Astrocyte of the cerebellum (primary cell): ENCODE results near the gene TNNC1.

Experiments
- DNase-seq: peaks from one replicate; pipeline ENCODE4 v3.0.0-alpha.2; 2011; ENCODE audit warnings: low read depth
- H3K4me3 ChIP-seq: 2 replicates; pipeline ENCODE4 v1.5.1; 2011; ENCODE audit warnings: mild to moderate bottlenecking, low read depth, low read length, moderate library complexity
- in situ Hi-C: cut with HindIII; loops from 2 replicates; pipeline ENCODE4 v1.10.0; 2017; ENCODE audit warnings: low sequenced_read_pairs
- TF ChIP-seq, protein P1 (sequence below): IDR thresholded peaks from 2 replicates; pipeline ENCODE4 v1.5.1; 2012; ENCODE audit warnings: low read length, low read depth, moderate library complexity, mild to moderate bottlenecking; ENCODE audit errors: missing control alignments

TNNC1 gene

DNA sequence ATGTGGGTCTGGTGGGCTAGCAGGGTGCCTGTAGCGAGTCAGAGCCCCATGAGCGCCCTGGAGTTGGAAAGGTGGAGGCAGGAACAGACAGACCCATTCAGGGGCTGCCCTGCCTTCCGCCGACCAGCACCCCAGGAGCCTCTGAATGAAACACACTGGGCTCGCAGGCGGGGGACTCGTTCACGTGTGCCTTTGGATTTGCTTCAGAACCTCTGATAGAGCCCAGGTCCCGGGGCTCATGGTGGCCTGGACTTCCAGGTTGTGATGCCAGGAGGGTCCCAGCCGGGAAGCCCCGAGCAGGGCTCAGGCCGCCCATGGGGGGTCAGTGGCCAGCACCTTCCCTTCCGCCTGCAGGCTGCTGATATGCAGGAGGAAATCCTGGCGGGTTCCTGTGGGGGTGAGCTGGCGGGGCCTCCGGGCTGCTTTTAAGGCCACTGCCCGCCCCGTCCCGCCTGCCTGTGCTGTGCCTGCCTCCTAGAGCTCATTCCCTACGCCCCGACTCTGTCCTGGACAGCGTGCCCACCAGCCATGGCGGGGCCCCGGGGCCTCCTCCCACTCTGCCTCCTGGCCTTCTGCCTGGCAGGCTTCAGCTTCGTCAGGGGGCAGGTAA, 41.1 kb upstream of the TNNC1 start, which contains the start of gene STAB1:
Gene STAB1, plus strand, starts transcription at position 453 of the 610 bp plus-strand sequence. Its CDS starts 76 bp downstream, at position 529.
- TF ChIP-seq, protein P1, sequence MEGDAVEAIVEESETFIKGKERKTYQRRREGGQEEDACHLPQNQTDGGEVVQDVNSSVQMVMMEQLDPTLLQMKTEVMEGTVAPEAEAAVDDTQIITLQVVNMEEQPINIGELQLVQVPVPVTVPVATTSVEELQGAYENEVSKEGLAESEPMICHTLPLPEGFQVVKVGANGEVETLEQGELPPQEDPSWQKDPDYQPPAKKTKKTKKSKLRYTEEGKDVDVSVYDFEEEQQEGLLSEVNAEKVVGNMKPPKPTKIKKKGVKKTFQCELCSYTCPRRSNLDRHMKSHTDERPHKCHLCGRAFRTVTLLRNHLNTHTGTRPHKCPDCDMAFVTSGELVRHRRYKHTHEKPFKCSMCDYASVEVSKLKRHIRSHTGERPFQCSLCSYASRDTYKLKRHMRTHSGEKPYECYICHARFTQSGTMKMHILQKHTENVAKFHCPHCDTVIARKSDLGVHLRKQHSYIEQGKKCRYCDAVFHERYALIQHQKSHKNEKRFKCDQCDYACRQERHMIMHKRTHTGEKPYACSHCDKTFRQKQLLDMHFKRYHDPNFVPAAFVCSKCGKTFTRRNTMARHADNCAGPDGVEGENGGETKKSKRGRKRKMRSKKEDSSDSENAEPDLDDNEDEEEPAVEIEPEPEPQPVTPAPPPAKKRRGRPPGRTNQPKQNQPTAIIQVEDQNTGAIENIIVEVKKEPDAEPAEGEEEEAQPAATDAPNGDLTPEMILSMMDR, result no peak
- in situ Hi-C loops, result no loop called here
- no peak within 1 kb of the TSS for H3K4me3 ChIP-seq

DNA sequence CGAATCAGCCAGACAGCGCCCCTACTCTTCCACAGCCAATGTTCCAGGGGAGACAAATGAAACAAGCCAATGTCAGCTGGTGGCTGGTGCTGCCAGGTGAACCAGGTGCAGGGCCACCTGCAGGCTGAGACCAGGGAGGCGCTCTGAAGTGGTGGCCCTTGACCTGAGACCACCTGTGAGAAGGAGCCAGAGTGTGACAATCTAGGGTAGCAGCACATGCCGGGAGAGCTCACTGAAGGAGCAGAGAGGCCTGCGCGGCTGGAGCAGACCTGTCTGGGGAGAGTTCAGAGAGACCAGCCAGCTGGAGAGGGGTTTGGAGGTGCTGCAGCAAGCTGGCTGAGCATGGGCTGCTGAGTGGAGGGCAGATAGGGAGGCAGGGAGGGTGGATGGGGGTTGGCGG, 40.6 kb upstream of the TNNC1 start:
- H3K4me3 ChIP-seq, result no peak overlapping the region
- TF ChIP-seq, protein P1, result no peak
- no peak for DNase-seq
- in situ Hi-C loops, result no loop called here

More for the DNA sequence above, 41.1 kb upstream of the TNNC1 start, which contains the start of gene STAB1:
- DNase-seq, result no peak

DNA sequence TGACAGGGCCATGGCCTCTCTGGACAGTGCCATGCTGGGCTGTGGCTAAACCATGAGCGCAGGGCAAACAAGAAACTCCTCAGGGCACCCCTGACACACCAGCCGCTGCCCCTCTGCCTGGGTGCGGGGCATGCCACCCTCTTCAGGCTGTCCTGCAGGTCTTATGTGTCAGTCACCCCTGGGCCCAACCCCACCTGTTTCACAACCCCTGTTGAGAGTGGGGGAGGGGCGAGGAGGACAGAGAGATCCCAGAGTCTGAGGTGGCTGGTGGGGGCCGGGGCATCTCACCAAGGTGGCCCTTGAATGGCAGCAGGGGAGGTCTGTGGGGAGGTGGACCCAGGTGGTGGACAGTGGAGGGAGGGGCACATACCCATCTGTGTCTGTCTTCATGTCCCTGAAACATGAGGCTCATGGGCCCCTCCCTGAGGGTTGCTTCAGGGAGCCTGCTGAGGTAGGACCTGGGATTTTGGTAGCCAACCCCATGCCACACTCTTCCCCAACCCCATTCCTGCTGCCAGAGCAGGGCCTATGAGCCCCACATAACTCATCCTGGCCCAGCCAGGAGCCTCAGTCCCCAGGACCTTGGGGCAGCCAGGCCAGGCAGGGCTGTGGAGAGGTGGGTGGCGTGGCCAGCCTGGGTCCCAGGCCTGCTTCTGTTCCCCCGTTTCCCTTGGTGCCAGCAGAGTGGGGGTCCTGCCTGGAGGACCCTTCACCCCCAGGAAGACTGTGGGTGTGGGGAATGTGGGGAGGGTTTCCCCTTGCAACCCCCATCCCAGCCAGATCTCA, 39.6 kb upstream of the TNNC1 start:
- no peak overlapping the region for H3K4me3 ChIP-seq
- in situ Hi-C loops, result no loop called here
- TF ChIP-seq, protein P1, result no peak
- DNase-seq, result no peak

DNA sequence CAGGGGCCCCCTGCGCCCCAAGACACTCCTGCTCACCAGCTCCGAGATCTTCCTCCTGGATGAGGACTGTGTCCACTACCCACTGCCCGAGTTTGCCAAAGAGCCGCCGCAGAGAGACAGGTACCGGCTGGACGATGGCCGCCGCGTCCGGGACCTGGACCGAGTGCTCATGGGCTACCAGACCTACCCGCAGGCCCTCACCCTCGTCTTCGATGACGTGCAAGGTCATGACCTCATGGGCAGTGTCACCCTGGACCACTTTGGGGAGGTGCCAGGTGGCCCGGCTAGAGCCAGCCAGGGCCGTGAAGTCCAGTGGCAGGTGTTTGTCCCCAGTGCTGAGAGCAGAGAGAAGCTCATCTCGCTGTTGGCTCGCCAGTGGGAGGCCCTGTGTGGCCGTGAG, 38.2 kb upstream of the TNNC1 start:
- TF ChIP-seq, protein P1, result no peak
- H3K4me3 ChIP-seq, result no peak overlapping the region
- DNase-seq, result no peak
- in situ Hi-C loops, result no loop called here

DNA sequence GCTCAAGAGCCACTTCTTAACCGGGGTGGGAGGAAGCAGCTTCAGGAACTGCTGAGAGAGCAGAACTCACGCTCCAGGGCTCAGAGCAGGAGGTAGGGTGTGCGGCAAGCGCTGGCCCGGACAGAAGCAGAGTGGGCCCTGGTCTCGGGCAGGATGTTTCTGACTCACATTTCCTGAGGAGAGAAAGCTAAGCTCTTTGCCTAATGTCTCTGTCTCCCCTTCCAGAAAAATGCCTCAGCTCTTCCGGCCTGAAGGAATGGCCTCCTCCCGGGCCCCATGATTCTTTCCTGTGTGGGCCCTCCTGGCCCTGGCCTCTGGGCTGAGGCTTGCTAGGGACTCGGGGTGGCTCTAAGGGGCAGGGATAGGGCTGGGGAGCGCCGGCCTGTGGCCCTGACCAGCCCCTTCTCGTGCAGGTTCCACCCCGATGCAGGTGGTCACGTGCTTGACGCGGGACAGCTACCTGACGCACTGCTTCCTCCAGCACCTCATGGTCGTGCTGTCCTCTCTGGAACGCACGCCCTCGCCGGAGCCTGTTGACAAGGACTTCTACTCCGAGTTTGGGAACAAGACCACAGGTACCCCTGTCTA, 37.2 kb upstream of the TNNC1 start:
- in situ Hi-C loops, result no loop called here
- H3K4me3 ChIP-seq, result no peak overlapping the region
- no peak for DNase-seq
- TF ChIP-seq, protein P1, result no peak

DNA sequence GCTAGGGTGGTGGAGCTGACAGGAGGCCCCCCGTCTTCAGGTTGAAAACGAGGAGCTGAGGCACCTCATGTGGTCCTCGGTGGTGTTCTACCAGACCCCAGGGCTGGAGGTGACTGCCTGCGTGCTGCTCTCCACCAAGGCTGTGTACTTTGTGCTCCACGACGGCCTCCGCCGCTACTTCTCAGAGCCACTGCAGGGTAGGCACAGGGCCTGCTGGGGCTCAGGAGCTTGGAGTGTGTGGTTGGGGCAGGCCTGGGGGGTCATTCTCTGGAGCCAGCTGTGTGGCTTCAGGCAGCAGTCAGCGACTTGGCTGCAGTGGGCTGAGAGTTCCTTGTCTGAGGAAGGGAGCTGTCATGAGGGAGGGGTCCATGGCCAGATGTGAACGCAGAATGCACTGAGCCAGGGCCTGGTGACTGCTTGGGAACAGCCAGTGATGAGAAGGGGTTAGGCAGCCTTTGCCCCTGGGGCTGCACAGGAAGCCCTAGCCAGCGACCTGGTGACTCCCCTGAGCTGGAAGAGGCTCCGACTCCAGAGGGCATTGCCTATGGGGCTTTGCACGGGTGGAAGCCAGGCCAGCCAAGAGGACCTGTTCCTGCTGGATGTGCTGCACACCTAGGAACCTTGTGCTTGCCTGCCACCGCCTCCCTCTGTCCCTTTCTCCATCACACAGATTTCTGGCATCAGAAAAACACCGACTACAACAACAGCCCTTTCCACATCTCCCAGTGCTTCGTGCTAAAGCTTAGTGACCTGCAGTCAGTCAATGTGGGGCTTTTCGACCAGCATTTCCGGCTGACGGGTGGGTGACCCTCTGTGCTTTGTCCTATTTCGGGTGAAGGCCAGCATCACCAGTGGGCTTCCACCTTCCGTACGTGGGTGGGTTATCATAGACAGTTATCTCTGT, 36.4 kb upstream of the TNNC1 start:
- in situ Hi-C loops, result no loop called here
- H3K4me3 ChIP-seq, result no peak overlapping the region
- TF ChIP-seq, protein P1, result no peak
- no peak for DNase-seq
